SIG-M5 (cell line): Measurements from ENCODE around the gene MAP7.
"Not testable (repeated sequence)": the region's sequence is repeated elsewhere in the genome, so short reads cannot be mapped to it uniquely, and the experiment has no call there.

ENCODE experiments used
- DNase-seq: peaks from one replicate; lab custom pipeline; 2025; lab: John Stamatoyannopoulos, UW

The MAP7 gene

DNA sequence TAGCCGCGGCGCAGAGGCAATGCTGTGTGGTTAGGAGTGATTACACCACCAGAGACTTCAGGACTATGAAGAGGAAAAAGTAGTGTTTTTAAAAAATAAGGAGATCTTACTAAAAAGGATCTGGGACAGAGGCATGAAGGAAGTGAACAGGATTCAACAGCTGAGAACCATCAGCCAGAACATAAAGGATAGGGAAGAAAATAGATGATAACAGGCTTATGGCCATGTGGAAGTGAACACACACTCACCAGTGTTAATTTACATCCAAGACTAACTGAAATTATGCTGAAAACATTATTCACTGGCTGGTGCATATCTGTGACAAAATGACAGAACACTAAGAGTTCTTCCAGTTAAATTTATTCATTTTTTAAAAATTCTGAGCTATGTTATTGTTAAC, 213.1 kb downstream of the MAP7 start:
- no peak for DNase-seq

DNA sequence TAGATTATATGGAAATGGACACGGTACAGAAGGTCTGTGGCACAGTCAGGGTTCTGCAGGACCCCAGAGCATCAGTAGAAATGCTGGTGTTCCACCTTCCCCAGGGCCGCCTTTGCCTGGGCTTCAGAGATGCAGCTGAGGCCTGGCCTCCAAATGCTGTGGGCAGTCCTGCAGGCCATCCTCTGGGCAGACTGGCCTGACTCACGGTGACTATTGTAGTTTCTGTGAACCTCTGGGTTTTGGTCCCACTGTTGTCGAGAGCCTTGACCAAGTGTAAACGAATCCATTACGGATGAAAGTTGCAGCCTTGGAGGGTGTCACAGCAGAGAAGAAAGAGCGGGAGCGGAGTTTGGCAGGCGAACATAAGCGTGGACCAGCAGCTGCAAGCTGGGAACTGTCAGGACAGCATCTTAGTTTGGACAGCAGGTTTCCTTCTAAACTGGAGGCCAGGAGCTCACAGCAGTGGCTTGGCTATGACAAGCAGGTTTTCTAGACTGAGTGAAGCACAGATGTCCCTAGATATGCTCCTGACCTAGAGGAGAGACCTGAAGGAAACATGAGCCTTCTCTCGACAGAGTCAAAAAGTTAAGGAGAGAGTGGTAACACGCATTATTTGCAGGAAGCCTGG, 214.4 kb downstream of the MAP7 start:
- no peak for DNase-seq

DNA sequence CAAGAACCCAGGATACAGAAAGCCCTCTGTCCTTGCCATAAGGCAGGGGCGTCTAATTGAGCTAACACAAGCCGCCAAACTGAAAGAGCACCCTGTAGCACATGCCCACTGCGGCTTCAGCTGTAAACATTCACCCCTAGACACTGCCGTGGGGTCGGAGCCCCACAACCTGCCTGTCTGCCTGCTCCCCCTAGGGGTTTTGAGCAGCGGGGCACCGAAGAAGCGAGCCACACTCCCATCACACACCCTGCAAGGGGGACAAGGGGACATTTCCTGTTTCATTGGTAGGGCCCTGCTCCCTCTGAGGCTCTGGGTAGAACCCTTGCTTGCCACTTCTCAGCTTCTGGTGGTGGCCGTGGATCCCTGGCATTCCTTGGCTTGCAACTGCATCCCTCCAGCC, 215.4 kb downstream of the MAP7 start:
- no peak for DNase-seq

GRCh38 chr6:136334465-136334846, 215.8 kb downstream of the MAP7 start:
- DNase-seq: no peak

DNA sequence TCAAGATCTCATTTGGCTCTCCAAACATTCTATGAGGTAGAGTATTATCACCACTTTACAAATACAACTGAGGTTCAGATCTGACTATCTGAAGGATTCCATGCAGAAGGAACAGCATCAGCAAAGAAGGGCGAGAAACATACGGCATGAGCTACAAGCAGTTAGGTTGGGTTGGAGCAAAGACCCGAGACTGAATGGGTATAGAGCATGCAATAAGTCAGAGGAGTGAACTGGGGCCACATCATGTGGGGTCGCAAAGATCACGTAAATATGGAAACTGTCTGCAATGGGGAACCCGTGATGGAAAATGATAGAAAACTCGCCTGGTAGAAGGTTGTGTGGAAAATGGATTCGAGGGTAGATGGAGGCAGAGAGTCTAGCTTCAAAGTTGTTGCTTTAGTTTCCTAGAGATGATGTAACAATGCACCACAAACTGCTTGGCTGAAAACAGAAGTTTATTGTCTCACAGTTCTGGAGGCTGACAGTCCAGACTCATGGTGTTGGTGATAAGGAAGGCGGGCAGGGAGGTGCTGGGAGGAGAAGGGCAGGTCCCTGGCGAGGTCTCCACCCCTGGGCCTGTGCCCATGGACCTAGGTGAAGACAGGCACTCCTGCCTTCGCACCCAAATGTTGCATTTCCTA, 216.3 kb downstream of the MAP7 start:
- DNase-seq: no peak

- no peak for DNase-seq
Measured at GRCh38 chr6:136331461-136331860, 218.8 kb downstream of the MAP7 start.

DNA sequence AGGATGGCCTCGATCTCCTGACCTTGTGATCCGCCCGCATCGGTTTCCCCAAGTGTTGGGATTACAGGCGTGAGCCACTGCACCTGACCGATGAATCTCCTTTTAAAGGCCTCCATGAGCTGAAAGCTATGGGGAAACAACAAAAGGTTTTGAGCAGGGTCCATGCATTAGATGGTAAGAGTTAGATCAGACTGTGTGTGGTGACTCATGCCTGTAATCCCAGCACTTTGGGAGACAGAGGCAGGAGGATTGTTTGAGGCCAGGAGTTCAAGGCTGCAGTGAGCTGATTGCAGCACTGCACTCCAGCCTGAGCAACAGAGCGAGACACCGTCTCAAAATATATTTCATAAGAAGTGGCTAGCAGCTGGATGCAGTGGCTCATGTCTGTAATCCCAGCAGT, 219.6 kb downstream of the MAP7 start:
- no peak for DNase-seq

DNA sequence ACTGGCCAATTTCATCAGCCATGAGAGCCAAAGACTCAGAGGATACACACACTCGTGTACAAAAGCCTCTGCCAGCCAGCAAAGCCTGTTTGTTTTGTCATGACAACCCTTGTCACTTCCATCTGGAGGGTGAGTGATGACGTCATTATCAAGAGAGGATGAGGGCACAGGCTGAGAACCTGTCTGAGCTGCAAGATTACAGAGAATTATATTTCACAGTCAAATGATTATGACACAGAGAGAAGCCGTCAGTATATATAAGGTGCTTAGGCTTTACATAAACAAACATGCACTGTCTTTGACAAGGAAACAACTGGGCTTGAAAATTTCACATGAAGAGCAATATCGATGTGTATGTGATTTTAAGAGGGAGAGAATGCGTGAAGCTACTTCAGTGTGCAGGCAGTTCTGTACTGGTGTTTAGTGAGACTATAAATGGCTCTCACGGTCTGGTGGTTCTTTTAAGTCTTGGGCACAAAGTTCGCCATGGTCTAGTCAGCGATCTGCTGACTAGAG, 224.1 kb downstream of the MAP7 start:
- DNase-seq: no peak

DNA sequence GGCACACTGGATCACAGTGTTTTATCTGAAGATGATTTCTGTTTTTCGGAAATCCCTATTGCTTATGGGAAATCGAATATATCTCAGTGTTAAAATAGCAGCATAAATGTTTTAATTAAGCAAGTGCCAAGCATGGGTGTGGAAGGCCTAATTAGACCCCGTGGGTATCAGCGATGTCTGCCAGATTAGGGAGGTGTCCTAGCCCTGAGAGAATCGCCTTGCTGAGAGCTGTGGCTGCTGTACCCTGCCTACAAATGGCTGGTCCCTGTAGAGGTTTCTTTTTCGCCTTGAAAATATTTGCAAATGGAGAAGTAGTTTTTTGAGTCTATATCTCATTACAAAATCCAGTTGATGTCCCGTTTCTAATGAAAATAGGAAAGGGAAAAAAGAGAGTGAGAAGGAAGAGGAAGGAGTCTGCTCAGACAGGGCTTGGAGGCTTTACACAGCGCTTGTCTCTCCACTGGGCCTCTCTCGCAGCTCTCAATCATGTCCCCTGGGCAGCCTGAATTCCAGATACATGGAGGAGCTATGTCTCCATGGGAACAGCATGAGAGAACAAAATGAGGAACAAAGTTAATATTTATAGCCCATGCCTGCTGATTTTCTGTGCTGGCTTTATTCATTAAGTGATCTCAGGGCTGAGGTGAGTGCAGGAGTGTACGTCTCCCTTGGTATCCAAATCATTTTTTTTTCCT, 225.4 kb downstream of the MAP7 start:
- DNase-seq: no peak

DNA sequence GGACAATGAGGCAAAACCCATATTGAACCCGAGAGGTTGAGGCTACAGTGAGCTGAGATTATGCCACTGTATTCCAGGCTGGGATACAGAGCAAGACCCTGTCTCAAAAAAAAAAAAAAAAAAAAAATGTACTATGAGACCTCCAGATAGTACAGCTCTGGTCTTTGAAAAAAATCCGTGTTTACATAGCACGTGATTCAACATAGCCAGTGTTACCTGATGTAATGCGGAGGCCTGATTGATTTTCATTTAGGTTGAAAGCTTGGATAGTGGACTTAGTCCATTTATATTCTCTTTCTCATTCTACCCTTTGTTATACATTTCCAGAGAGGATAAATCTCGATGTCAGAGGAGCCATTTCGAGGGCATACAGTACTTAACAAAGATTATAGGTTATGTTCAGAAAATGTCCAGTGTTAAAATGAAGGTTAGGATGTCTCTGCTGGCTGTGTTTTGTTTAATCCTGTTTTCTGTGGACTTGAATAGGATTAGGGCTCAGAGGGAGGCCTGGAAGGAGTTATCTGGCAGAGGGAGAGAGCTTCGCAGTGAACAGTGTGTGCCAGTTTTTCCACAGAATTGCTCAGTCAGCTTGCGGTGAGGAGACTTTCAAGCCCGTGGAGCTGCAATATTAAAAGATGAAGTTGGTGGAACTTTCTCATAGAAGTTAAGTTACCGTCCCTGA, 226.7 kb downstream of the MAP7 start:
- DNase-seq: no peak

DNA sequence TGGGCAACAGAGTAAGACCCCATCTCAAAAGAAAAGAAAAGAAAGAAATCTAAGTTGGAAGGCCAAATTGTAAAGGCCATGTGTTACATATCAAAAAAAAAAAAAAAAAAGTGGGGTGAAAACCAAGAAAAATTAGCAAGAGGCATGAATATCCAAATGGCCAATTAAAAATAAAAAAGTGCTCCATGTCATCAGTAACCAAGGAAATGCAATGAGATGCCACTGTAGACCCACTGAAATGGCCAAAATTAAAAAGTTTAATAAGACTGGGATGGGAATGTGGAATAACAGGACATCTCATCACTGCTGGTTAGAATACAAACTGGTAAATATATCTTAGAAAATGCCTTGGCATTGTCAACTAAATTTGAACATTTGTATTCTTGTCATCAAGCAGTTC, 230.5 kb downstream of the MAP7 start:
- DNase-seq: no peak

DNA sequence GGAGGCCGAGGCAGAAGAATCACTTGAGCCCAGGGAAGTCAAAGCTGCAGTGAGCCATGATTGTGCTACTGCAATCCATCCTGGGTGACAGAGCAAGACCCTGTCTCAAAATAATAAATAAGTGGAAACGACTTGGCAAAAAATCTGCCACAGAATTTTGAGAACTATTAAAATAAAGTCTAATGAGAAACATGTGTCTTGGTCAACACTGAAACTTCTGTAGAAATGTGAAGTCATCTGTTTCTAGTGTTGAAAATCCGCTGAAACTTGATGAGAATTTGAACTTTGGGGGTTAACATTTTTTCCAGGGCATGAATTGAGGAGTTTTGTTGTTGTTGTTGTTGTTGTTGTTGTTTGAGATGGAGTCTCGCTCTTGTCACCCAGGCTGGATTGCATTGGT, 231.5 kb downstream of the MAP7 start:
- no peak for DNase-seq

DNA sequence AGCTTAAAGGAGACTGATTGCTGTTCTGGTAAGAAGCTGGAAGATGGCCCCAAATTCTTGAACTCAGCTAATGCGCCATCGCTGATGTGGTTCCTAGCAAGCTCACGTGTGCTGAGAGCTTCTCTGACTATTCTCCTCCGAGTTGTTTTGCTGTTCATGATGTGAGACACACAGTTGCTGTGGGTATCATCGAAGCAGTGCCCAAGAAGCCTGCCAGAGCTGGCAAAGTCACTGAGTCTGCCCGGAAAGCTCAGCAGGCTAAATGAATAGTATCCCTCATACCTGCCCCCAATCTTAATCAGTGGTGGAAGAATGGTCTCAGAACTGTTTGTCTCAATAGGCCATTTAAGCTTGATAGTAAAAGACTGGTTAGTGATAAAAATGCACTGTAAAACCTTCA, 232.3 kb downstream of the MAP7 start:
- DNase-seq: no peak

DNA sequence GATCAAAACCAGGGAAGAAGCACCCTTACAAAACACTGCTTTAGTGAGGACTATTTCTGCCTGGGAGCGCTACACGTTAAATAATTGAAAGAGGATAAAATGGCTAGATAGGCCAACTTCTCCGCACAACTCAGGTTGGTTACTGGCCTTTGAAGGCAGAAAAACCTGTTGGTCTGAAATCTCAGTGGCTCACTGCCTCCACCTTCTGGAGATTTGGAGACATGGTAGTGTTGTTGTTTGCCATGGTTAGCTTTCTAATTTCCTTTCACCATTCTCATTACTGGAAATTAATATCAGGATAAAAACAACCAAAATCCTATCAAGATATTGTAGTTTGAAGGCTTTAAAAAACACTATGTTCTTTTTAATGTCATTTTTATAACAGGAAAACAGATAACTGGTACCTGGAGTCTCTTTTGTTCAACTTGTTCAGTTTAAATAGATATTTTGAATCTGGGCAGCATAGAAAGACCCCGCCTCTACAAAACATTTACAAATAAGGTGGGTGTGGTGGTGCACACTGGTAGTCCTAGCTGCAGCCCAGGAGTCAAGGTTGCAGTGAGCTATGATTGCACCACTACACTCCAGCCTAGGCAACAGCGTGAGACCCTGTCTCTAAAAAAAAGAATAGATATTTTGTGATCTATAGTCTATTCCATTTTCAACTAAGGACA, 233.1 kb downstream of the MAP7 start:
- DNase-seq: no peak

GRCh38 chr6:136315594-136315993, 234.6 kb downstream of the MAP7 start:
- DNase-seq: no peak

- DNase-seq: no peak
Measured at GRCh38 chr6:136312975-136313374, 237.2 kb downstream of the MAP7 start.

- DNase-seq: no peak
Measured at GRCh38 chr6:136309729-136310311, 240.4 kb downstream of the MAP7 start.

DNA sequence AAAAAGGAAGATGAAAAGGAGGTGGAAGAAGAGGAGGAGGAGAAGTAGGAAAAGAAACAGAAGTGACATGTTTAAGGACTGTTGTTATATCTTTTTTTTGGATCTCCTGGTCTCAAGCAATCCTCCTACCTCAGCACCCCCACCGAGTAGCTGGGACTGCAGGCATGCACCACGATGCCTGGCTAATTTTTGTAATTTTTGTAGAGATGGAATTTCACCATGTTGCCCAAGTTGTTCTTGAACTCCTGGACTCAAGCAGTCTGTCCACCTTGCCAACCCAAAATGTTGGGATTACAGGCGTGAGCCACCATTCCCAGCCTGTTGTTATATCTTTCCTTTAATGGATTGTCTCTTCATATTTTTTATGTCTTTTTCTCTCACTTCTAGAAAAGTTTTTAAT, 241.1 kb downstream of the MAP7 start:
- DNase-seq: no peak

GRCh38 chr6:136308469-136308868, 241.8 kb downstream of the MAP7 start:
- not testable (repeated sequence) for DNase-seq

DNA sequence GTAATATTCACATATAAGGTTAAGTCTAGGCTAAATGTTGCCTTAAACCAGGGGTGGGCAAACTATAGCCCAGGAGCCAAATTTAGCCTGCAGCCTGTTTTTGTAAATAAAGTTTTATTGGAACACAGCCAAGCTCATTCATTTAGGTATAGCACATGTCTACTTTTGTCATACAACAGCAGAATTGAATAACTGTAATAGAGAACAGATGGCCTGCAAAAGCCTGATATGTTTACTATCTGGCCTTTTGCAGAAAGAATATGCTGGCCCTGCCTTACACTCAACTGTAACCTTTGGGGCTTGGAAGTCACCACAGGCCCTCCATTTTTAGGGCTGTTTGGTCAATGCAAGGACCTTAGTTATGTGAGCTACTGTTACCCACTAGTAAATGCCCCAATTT, 242.9 kb downstream of the MAP7 start:
- DNase-seq: no peak

GRCh38 chr6:136306466-136306865, 243.8 kb downstream of the MAP7 start:
- DNase-seq: no peak

- DNase-seq: no peak
Measured at GRCh38 chr6:136304410-136304809, 245.8 kb downstream of the MAP7 start.
